CD4-positive, alpha-beta T cell treated with Interleukin-6 for 4 hours (primary cell): ENCODE measurements around the gene ZDHHC5.

ENCODE experiments used
- DNase-seq: peaks from one replicate; pipeline ENCODE4 v3.0.0-alpha.2; 2020; ENCODE audit warnings: mixed read lengths

The ZDHHC5 gene

DNA sequence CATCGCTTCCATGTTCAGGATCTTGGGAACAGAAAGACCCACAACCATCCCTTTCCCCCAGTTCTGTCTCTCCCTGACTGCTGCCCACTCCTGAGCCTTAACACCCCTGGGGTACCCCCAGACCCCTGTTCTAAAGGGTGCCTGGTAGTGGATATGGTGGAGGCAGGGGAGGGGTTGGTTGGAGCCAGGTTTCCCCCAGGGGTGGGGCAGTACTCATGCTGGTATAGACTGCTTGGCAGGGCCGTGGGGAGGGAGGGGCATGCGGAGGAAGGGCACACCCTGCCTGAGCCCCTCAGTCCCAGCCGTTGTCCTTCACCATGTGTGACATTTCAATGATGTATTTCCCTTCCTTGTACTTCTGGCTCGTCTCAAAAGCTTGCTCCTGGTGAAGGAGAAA is 22.2 kb upstream of the ZDHHC5 start:
- DNase-seq = no peak

DNA sequence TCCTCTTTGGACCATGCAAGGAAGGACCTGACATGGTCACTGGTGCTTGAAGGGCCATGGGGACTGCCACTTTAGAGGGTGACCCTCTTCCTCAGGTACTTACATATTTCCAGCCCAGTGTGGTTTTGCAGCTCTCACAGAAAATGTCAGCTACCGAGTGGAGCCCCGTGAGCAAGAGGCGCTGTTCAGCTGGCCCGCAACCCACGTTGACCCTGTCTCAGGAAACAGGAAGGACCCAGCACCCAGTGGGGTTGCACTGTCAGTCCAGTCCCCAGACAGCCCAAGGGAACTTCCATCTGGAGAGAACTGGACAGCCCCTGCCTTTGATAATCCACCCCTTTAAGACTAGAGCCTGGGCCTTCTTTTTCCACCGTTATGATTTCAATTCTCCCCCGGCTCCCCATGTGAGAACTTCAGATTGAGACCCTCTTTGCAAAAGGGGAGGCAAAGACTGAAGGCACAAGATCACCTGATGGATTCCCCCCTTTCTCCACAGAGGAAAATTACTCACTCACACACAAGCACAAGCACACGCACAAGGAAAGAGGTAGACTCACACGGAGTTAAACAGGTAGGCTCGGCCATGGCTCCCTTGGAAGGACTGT is 21.6 kb upstream of the ZDHHC5 start:
- DNase-seq = no peak

DNA sequence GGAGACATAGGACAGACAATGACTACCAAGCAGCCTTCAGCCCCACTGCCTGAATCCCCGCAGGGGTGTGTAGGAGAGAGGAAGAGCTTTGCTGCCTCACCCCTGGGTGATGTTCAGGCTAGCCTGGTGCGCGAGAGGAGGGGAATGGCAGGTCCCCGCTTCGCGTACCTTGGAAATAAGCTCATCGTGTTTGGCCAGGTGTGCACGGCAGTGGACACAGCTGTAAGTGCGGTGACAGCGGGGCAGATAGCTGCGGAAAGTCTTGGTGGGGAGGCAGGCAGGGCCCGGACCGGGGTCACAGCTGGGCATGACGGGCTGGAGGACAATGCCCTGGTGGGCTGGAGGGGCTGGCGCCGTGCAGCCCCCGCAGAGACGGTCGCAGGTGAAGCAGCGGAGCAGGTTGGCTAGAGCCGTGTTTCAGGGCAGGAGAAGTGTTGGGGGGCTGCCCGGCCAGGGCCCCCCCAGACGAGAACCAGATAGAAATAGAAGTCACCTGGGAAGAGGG is 21.1 kb upstream of the ZDHHC5 start:
- DNase-seq = no peak

DNA sequence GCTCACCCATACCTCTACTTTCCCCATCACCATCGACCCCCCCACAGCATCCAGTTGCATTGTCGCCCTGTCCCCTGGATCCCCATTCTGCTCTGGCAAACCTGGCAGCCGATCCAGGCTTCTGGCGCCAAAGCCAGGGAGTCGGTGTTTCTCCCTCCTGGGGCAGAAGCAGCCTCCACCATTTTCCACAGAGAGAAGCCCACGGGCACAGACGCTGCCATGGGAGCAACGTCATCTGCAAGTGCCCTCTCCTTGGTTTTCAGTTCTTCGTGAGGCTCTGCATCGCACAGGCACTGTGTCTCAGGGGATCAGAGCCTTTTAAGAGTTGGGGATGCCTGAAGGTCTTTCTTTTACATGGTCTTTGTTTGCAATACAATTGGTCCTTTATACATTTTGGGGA is 20.5 kb upstream of the ZDHHC5 start:
- DNase-seq = no peak

DNA sequence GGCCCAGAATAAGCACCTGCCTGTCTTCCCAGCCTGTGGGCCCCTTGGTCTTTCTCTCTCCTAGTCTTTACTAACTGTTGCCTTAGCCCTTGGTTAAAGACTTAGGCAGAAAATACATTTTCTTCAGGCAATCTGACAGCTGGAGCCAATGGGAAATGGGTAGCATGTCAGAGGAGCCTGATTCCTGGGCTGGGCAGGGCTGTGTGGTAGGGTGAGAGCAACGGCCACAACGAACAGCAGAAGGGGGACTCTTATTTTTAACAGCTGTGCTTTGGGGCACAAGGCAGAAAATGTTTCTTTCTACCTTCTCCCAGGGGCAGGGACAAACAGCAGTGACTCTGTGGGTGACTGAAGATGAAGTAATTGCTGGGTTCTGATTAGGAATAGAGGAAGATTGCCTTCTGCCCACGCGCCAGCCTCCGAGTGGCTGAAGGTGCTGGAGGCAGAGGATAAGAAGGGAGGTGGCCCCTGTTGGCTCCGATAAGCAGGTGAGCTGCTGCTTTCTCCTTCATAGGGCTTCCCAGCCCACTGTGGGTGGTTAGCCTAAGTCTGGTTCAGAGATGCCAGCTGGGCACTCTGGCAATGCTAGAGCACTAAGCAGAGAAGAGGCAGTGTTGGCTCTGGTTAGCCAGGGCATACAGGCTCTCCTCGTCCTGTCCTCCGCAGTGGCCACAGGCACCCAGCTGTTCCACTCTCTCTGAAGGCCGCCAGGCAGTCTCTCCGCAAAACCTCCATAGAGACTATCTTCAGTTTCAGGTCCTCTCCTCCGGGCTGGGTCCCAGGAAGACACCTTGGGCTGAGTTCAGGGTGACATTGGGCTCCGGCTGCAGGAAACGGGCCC is 19.7 kb upstream of the ZDHHC5 start:
- DNase-seq = no peak

DNA sequence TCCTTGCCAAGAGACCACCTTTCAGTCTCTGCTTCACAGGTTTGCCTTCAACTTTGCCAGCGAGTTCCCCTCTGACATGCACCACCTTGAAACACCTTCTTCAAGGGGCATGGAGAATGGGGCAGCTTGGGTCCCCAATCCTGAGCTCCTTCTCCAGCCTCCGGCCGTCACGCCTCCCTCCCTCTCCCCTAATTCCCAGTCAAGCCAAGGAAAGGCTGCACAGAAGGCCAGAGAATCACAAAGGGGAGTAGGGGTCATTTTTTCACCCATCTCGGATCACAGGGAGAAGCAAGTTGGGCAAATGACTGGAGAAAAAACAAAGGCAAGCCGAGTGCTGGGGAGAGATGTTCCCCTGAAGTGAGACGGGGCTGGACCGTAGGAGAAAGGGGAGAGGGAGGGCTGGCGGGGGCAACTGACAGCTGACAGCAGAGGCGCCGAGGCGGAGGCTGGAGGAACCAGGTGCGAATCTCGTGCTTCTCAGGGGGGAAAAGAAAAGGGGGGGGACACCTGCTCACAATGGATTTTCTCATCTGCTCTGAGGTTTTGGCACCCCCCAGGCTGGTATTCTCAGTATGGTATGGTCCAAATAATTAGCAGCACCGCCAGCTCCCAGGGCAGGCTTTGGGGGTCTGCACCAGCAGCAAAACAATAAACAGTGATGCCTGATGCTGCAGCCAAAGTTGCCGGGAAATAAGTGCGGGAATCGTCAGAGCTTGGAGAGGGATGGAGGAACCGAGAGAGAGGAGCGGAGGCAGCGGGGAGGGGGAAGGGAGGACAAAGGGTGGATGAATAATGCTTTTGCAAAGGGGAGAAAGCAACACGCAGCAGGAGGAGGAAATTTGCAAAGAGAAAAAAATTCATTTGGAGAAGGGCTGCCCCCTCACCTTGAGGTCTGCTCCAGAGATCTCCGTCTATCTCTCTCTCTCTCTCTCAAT is 18.8 kb upstream of the ZDHHC5 start:
- peak; percentile 37 for DNase-seq

DNA sequence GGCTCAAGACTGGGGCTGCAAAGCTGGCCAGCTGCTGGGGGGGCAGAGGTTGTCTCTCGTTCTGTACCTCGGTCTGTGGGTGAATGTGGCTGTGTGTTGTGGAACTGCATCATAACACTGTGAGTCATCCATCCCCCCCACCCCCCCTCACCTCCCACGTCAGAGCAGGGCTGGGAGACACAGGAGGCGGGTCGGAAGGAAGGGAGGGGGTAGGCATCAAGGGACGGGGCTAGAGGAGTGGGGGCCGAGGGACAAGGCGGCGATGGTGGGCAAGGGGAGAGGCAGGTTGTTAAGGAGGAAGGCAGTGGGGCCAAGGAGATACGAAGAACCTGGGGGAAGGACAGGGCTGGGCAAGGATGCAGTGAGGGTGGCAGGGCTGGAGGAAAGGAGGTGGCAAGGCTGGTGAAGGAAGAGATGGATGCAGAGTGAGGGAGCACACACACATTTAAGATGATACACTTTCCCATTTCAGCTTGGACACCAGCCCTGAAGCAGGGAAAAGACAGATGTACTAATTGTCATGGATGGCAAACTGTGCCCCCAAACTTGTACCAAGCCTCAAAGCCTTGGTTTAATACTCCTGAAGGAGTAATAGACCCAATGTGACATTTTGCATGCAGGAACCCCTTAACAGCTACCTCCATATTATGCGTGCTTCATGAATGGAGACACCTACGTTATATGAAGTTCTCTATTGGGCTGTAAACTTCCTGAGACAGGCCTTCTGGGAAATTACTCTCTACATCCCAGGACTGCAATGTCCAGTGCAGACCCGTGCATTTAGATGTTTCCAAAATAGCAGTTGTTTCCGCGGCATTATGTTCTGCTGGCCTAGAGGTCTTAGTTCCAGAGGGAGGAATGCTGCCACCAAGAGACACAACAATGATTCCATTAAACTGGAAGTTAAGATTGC is 17.8 kb upstream of the ZDHHC5 start, which contains the start of gene YPEL4:
TSS of gene YPEL4 (minus strand) at position 87 of the 913 bp plus-strand sequence. CDS start 2,805 bp downstream, outside the sequence.
- peak; percentile 92 for DNase-seq

DNA sequence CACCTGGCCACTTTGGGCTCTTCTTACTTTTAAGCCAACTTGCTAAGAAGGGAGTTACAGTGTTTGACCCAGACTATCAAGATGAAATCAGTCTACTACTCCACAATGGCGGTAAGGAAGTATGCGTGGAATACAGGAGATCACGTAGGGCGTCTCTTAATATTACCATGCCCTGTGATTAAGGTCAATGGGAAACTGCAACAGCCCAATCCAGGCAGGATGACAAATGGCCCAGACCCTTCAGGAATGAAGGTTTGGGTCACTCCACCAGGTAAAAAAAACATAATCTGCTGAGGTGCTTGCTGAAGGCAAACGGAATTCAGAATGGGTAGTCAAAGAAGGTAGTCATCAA is 17.2 kb upstream of the ZDHHC5 start:
- no peak for DNase-seq

DNA sequence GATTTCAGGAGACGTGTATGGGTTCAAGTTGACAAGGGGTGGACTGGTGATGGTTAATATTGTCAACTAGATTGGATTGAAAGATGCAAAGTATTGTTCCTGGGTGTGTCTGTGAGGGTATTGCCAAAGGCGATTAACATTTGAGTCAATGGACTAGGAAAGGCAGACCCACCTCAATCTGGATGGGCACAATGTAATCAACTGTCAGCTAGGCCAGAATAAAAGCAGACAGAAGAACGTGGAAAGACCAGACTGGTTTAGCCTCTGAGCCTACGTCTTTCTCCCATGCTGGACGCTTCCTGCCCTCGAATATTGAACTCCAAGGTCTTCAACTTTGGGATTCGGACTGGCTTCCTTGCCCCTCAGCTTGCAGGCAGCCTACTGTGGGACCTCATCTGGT is 16.5 kb upstream of the ZDHHC5 start:
- no peak for DNase-seq

DNA sequence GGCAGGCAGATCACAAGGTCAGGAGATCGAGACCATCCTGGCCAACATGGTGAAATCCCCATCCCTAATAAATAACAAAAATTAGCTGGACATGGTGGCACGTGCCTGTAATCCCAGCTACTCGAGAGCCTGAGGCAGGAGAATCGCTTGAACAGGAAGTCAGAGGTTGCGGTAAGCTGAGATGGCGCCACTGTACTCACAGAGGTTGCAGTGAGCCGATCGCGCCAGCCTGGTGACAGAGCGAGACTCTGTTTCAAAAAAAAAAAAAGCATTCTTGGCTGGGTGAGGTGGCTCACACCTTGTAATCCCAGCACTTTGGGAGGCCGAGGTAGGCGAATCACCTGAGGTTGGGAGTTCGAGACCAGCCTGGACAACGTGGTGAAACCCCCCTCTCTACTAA is 15.7 kb upstream of the ZDHHC5 start:
- peak; percentile 48 for DNase-seq

DNA sequence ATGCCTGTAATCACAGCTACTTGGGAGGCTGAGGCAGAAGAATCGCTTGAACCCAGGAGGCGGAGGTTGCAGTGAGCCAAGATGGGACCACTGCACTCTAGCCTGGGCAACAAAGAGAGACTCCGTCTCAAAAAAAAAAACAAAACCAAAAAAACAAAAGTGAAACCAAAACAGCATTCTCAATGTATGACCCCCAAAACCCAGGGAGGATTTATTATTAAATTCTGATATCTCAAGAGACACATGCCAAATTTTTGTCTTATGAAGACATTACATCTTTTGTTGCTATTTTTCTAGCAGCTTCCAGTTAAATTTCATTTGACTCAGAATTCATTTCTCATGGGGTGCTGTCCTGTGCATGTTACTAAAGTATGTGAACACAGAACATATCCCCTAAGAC is 15.3 kb upstream of the ZDHHC5 start:
- no peak for DNase-seq

DNA sequence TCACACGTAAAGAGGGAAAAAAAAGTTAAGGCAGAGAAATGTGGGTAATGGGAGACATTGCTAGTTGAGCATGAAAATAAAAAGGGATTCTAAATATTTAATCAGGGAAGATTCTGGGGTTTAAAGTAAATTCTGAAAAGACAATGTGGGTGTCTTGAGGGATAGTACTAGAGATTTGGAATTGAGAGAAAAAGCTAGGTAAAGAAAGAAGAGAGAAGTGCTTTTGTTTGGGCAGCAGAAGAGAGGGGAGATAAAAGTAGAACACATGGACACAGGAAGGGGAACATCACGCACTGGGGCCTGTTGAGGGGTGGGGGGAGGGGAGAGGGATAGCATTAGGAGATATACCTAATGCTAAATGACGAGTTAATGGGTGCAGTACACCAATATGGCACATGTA is 14.8 kb upstream of the ZDHHC5 start:
- DNase-seq = no peak

DNA sequence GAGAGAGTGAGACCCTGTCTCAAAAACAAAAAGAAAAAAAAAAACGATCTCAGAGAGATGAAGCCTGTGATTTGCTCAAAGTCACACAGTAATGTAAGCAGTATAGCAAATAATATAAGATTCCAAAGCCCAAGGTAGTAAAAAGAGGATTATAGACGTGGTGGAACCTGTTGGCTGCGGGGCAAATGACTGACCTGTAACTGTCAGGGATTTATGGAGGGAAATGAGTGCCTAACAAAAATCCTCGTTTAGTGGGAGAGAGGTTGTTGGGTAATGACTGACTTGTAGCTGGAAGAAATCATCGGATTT is 11.1 kb upstream of the ZDHHC5 start:
- DNase-seq = no peak

DNA sequence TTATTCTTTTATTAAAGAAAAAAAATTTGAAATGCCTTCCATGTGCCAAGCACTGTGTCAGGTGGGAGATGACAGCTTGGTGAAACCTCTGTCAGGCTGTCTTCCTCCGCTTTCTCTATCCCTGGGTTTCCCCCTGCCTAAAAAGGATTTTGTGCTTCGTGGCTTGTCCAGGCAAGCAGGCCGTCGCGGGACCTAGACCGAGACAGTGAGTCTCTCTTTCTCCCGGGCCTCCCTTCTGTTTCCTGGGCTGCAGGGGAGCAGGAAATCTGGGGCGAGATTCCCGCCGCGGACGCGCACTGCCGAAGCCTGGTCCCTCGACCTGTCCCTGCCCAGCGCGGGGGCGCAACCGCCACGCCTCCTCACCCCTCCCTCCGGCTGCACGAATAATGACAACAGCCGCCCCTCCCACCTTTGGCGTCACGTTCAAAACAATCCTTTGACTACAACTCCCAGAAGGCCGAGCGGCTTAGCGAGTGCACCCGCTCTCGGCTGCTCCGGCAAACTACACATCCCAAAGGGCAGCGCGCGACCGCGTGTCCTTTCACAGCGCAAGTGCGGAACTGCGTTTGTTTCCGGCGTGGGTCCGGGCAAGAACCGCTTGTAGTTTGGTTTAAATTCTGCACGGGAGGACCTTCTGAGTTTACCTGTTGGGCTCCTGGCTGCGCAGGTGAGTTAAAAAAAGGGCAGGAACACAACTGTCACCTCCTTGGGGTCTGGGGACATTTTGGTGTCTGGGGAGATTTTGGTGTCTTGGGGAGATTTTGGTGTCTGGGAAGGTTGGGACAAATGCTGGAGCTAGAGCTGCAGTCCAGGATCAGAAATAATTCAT is 10.5 kb upstream of the ZDHHC5 start, which contains the start of gene CLP1:
TSS of gene CLP1 (plus strand) at position 569 of the 829 bp plus-strand sequence. CDS start 1,715 bp downstream, outside the sequence.
- DNase-seq = peak; percentile 100

DNA sequence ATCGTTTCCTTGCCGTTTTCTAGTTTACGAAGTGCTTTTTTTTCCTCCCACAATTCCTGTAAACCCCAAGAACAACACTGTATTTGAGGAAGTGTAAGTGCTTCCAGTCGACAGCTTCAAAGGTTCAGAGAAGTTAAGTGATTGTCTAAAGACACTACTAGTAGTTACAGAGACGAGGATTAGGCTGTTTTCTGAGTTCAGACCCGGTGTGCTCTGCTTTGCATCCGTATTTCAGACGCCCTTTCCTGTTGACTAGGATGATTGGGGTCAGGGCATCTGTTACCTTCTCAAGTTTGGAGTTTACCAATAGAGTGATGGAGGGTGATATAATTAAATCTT is 9.9 kb upstream of the ZDHHC5 start:
- no peak for DNase-seq

DNA sequence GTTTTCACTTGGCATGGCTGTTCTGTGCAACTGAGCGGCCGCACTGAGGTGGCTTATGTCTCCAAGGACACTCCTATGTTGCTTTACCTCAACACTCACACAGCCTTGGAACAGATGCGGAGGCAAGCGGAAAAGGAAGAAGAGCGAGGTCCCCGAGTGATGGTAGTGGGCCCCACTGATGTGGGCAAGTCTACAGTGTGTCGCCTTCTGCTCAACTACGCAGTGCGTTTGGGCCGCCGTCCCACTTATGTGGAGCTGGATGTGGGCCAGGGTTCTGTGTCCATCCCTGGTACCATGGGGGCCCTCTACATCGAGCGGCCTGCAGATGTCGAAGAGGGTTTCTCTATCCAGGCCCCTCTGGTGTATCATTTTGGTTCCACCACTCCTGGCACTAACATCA is 8.2 kb upstream of the ZDHHC5 start:
- no peak for DNase-seq

DNA sequence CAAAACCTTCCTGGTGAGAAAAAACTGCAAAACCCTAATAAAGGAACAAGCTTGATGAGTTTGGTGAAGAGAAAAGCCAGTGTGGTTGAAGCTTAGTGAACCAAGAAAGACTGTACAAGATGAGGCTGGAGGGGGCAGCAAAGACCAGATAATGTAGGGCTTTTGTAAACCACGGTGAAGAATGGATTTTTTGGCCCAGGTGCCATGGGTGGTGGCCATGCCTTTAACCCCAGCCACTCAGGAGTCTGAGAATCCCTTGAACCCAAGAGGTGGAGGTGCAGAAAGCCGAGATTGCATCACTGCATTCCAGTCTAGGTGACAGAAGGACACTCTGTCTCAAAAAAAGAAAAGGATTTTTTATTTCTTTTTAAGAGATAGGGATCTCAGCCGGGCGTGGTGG is 5.0 kb upstream of the ZDHHC5 start:
- no peak for DNase-seq

DNA sequence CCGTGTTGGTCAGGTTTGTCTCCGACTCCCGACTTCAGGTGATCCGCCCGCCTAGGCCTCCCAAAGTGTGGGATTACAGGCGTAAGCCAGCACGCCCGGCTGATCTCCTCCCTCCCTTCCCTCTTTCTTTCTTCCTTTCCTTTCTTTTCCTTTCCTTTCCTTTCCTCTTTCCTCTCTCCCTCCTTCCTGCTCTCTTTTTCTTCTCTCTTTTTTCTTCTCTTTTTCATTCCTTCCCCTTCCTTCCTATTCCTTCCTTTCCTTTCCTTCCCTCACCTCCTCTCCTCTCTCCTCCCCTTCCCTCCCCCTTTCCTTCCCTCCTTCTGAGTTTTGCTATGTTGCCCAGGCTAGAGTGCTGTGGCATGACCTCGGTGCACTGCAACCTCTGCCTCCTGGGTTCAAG is 3.9 kb upstream of the ZDHHC5 start:
- no peak for DNase-seq

DNA sequence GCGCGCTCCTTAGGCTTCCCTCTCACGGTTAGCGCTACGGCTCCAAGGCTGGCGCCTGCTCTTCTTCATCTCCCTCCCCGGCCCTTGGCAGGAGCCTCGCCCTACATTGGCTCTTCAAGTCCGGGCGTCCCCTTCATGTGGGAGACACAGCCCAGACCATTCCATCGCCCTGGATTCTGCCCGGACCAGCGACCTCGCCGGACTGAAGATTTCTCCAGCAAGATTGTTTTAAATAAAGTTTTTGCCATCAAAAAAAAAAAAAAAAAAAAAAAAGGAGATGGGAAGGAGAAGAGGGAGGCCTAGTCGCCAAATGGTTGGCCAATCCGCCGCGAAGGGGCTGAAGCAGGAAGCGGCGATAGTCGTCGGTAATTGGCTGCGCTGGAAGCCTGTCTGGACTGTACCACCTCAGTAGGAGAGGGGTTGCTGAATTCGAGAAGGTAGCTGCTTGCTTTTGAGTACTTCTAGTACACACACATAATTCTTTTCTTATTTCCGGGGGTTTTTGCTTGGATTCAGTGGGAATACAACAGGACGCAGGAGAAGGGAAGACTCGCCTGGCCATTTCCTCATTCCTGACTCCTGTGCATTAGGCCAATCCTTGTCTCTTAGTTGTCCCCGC is 688 bp upstream of the ZDHHC5 start:
- peak; percentile 93 for DNase-seq

DNA sequence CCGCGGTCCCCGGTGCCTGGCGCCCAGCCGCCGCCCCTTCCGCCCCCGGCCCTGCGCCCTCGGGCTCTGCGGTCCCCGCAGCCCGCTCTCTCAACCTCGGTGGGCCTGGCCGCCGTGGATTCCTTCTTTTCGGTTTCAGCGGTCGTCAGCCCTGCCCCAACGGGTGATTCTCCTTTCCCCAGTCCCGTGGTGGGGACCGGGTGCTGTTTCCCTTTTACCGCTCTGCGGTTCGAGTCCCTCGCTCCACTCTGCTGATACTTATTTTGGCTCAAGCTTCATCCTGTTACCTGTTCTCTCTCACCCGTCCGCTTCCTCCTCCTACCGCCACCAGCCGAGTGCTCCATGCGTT is 494 bp downstream of the ZDHHC5 start:
- DNase-seq = peak; percentile 47

DNA sequence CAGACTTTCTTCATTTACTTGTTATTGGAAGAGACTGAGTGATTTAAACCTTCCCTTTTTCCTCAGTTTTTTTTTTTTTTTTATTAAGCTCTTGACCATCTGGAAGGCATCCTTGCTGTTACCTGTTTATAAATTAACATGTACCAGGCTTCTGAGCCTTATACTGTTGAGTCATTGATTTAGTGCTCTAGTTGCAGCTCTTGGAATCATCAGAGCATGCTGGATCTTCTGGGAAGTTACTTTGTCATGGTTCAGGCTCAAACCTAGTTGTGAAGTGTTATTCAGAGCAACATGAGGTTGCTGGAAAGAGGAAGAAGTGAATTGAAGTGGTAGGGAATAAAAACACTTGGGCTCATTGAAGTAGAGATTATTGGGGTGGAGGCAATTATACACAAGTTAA is 6.3 kb downstream of the ZDHHC5 start:
- DNase-seq = no peak
